ENCODE data around the gene SOX11.

SOX11 gene

GRCh38 chr2:5748391-5748790 is 56.2 kb downstream of the SOX11 start:
- DNase-seq (ENCODE audit: low read depth, low spot score) = no peak
- no peak overlapping the region for H3K4me3 ChIP-seq (ENCODE audit: low read length)

GRCh38 chr2:5748946-5749345 is 56.8 kb downstream of the SOX11 start:
- no peak overlapping the region for H3K4me3 ChIP-seq (ENCODE audit: low read length)
- no peak for DNase-seq (ENCODE audit: low read depth, low spot score)

GRCh38 chr2:5749347-5749746 is 57.2 kb downstream of the SOX11 start:
- no peak overlapping the region for H3K4me3 ChIP-seq (ENCODE audit: low read length)
- DNase-seq (ENCODE audit: low read depth, low spot score) = no peak
